Activated CD4-positive, alpha-beta T cell treated with anti-CD3 and anti-CD28 coated beads for 1 hour (primary cell): Measurements from ENCODE around the gene TRIM10.

Experiments used
- DNase-seq: peaks from one replicate; pipeline ENCODE4 v3.0.0-alpha.2; 2020

The TRIM10 gene

GRCh38 chr6:30160785-30161531 lies at the start of gene TRIM10:
TRIM10 (minus strand) TSS chr6:30161211; CDS start chr6:30160858, 353 bp downstream.
- no peak for DNase-seq

GRCh38 chr6:30207619-30208295 lies 46.7 kb upstream of the TRIM10 start:
- DNase-seq, result no peak

GRCh38 chr6:30206799-30207618 lies 46.0 kb upstream of the TRIM10 start:
- no peak for DNase-seq

DNA sequence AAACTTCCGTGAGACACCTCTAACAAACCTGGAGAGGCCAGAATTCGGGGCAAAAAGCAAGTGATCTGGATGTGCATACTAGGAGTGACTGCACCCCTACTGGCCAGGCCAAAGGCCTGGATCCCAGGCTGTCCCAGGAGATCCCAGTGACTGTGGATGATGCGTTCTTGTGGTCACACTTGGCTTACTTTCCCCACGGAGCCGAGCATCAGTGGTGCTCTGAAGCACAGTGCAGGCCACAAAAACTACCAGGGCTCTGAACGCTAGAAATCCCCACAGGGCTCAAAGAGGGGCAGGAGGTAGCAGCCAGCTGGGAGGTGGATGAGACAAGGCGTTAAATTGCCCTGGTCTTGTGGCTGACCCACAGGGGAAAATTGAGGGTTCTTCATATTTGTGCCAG lies 45.1 kb upstream of the TRIM10 start:
- DNase-seq, result no peak

DNA sequence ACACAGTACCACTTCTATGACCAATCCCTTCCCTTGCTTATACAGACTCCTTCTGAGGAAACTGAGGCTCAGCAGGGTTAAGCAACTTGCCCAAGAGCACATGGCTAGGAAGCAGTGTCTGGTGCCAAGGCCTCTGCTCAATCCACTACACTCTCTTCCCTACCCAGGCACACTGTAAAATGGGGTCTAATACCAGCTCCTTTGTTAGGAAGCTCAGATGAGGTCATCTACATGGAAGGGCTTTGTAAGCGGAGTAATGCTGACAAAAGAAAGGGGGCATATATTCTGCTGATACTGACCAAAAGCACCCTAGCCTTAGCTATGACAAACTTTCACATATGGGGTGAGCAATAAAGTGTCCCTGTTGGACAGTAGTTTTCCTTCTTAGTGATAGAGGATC lies 43.1 kb upstream of the TRIM10 start:
- no peak for DNase-seq

GRCh38 chr6:30202366-30202765 lies 41.4 kb upstream of the TRIM10 start:
- no peak for DNase-seq

- DNase-seq, result no peak
These were observed 39.7 kb upstream of the TRIM10 start for GRCh38 chr6:30200551-30201281.

GRCh38 chr6:30198166-30199084 lies 37.4 kb upstream of the TRIM10 start:
- DNase-seq, result no peak

DNA sequence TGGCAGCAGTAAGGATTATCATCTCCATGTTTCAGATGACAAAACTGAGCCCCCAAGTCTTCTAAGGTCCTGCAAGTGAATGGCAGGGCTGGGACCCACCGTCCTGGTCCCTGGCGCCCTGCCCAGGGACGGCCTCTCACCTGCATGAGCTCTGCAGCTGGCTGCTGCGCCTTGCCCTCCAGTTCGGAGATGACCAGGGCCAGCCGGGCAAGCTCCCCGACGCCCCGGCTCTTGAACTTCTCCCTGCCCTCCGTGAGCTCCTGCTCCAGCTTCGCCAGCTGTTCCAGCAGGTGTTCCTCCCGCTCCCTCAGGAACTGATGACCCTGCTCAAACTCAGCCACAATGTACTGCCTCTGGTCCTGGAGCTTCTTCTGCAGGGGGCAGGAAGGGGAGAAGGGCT lies 35.4 kb upstream of the TRIM10 start:
- no peak for DNase-seq

DNA sequence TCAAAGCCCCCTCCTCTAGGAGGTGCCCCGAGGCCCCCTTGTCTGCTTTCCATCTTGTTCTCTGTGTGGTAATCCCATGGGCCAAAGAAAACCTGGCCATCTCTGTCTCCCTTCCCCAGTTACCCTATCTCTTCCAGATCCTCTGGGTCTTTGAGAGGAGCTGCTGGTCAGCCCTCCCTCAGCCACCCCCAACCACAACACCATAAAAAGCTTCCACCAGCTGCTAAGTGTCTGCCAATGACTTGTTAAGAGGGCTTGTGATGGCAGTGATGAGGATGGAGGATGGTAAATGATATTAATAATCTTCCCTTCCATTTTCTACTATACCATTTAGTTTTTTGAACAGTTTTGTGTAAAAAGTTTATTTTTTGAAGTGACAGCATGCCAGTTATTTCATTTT lies 34.9 kb upstream of the TRIM10 start:
- no peak for DNase-seq

DNA sequence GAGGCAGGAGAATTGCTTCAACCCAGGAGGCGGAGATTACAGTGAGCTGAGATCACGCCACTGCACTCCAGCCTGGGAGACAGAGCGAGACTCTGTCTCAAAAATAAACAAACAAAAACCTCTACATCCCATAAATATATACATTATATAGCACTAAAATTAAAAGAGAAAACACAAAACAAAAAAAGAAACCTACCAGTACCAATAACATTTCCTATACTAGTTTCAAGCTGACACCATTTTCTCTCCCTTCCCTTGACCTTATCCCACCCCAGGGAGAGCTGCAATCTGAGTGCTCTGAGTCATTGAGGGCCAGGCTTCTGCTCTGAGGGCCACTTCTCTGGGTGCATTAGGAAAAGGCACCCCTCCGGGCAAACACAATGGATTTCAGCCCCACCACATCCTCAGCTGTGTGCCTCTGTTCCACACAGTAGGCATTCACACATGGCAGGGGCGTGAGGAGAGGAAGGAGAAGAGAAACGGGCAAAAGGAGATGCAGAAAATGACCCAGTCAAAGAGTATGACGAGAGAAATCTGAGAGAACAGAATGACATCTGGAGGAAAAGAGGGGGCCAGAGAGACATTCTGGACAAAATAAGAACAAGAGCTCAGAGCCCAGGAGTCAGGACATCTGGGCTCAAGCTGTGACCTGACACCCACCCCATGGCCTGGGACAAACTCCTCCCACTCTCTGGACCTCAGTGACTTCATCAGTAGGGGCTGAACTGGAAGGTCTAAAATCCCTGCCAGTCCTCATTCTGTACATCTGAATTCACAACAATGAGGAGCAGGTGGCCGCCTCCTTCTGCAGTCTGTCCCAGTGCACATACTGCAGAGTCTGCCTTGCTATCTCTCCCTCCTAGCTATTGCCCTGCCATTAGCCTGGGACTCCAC lies 34.0 kb upstream of the TRIM10 start:
- DNase-seq, result no peak

DNA sequence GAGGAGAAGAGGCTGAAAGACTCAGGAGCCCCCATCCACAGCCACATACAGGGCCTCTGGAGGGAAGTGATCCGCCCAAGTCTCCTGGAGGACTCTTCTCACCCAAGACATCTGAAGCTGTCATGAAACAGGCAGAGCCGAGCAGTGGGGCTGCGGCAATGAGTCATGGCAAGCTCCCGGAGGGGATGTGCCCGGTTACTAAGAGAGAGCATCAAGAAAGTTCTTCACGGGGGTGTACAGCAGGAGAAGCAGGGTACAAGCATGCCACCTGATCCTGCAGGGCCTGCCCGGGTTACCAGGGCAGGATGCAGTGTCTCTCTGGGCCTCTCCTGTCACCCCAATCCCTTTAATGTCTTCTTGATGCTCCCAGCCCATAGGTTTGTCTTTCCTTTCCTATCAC lies 31.1 kb upstream of the TRIM10 start:
- no peak for DNase-seq

DNA sequence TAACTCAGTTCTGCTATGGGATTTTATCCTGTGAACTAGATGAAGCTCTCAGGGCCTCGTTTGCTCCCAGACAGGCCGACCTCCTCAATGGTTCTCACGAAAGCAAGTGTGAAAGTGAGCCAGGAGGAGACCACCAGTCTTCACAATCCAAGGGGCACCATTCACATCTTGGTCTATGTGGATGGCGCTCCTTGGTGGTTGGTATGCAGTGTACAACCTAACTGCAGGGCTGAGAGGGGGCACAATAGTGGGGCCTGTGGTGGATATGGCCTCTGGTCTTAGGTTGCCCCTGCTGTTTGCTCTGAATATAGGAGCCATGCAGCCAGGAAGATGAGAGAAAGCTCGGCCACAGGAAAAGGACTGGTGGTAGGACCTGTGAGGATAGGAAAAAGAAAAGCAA lies 27.5 kb upstream of the TRIM10 start:
- DNase-seq, result no peak

GRCh38 chr6:30185846-30186484 lies 25.0 kb upstream of the TRIM10 start:
- DNase-seq, result no peak

GRCh38 chr6:30184417-30185031 lies 23.5 kb upstream of the TRIM10 start:
- no peak for DNase-seq

GRCh38 chr6:30180145-30180544 lies 19.1 kb upstream of the TRIM10 start:
- DNase-seq, result no peak

- no peak for DNase-seq
These were observed 17.8 kb upstream of the TRIM10 start for GRCh38 chr6:30178837-30179236.

GRCh38 chr6:30175765-30176164 lies 14.8 kb upstream of the TRIM10 start:
- DNase-seq, result no peak

DNA sequence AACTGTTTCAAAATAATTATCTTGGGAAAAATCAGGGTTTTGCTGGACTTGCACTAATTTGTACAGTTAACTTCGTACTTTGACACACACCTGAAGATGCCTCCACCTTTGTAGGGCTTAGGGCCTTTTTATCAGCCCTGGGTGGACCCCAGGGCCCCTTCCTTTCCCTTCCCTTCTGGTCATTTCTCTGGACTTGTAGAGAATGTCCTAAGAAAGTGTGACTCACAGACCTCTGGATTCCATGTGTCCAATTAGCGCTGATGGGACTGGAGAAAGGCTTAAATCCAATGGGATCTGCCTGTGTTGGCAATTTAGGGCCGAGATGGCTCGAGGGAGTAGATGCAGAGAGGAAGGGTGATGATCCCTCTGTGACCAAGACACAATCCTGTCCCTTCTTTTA lies 11.7 kb upstream of the TRIM10 start:
- no peak for DNase-seq
